K562 (cell line): Measurements from ENCODE around the gene CDKN2C. TPM values are rescaled to one million over a fixed set of nuclear protein-coding genes. Genes with fewer than 3 reads are reported as not detected.

ENCODE experiments used
- ATAC-seq: fragments of 200-7000 bp; cut with Tn5 transposase; 3 replicates; pipeline ENCODE4 v1.9.1; 2020; ENCODE audit warnings: moderate library complexity
- BruUV-seq: library from RNA; stranded (reverse); fragments of 400-500 nt; replicated peaks from 2 replicates; lab custom pipeline; 2021; lab: Mats Ljungman, UMichigan
- CTCF ChIA-PET: fragments of 300-600 bp; formaldehyde crosslinking; extraction: SDS; loops from one replicate; lab custom pipeline; 2021; ENCODE audit warnings: low intra/inter-chr PET ratio; lab: Yijun Ruan, JAX
- POLR2A ChIA-PET: fragments of 300-600, 350-650 bp; sonication (Branson Sonifier 250); formaldehyde crosslinking; extraction: SDS; loops from one replicate; lab custom pipeline; 2021; ENCODE audit warnings: antibody characterized with exemption, inconsistent platforms; lab: Yijun Ruan, JAX
- DNase-seq, 4 experiments: peaks; one replicate each; pipeline versions ENCODE4 v3.0.0 to v3.0.0-alpha.2; 2011 to 2018; ENCODE audit warnings: low spot score in 3 of 4, mixed read lengths in 3 of 4; ENCODE audit errors: extremely low read depth in 1 of 4
- FAIRE-seq: peaks from 2 replicates; lab custom pipeline; 2011; peaks lifted over from hg19 to GRCh38; lab: Jason Lieb, UNC
- H2AFZ ChIP-seq: 2 replicates; pipeline ENCODE4 v1.6.0; 2011; ENCODE audit warnings: low read depth, low read length, control low read depth, inconsistent platforms
- H3K27ac ChIP-seq: fragments of 200-600 bp; 3 replicates; pipeline ENCODE4 v1.8.0; 2011; ENCODE audit warnings: low read depth, mild to moderate bottlenecking, control low read depth, inconsistent platforms, low read length, moderate library complexity, mixed read lengths; ENCODE audit errors: extremely low read depth
- H3K27me3 ChIP-seq, 2 experiments: fragments of 300-600 bp in 1 of 2; 2 replicates in 1 of 2; 3 replicates in 1 of 2; pipeline versions ENCODE4 v1.6.0 to v1.8.0; 2011; ENCODE audit warnings: inconsistent platforms in 2 of 2, low read length in 2 of 2, mild to moderate bottlenecking in 1 of 2, mixed read lengths in 1 of 2, moderate library complexity in 1 of 2; ENCODE audit not compliant: control insufficient read depth in 2 of 2, insufficient read depth in 2 of 2
- H3K36me3 ChIP-seq: fragments of 300-600 bp; 3 replicates; pipeline ENCODE4 v1.8.0; 2011; ENCODE audit warnings: mild to moderate bottlenecking, low read length, inconsistent platforms; ENCODE audit not compliant: control insufficient read depth, insufficient read depth
- H3K4me1 ChIP-seq, 2 experiments: fragments of 200-600 bp in 1 of 2; replicated peaks in 1 of 2; 2 replicates in 1 of 2; 3 replicates in 1 of 2; pipeline versions ENCODE4 v1.5.1 to v1.8.0; 2011; ENCODE audit warnings: inconsistent platforms in 2 of 2, low read length in 2 of 2, mild to moderate bottlenecking in 1 of 2, mixed read lengths in 1 of 2, moderate library complexity in 1 of 2; ENCODE audit not compliant: control insufficient read depth in 2 of 2, insufficient read depth in 2 of 2
- H3K4me2 ChIP-seq: 2 replicates; pipeline ENCODE4 v1.6.1; 2011; ENCODE audit warnings: low read length, control low read depth, inconsistent platforms, mixed read lengths; ENCODE audit not compliant: insufficient read depth
- H3K4me3 ChIP-seq: fragments of 200-600 bp; sonication (generic), shearing (Covaris generic); 2 replicates; pipeline ENCODE4 v1.5.1; 2016; ENCODE audit warnings: control low read depth, inconsistent platforms
- H3K79me2 ChIP-seq: fragments of 200-600 bp; 3 replicates; pipeline ENCODE4 v1.8.0; 2011; ENCODE audit warnings: low read length, inconsistent platforms; ENCODE audit not compliant: control insufficient read depth, insufficient read depth
- H3K9ac ChIP-seq, 2 experiments: 2 replicates each; pipeline versions ENCODE4 v1.6.0 to v1.6.1; 2011; ENCODE audit warnings: low read depth in 2 of 2, low read length in 2 of 2, control low read depth in 1 of 2, inconsistent platforms in 1 of 2, mild to moderate bottlenecking in 1 of 2, mixed read lengths in 1 of 2; ENCODE audit not compliant: insufficient read depth in 1 of 2
- H3K9me1 ChIP-seq: one replicate; pipeline ENCODE4 v1.6.0; 2011; ENCODE audit warnings: inconsistent platforms, mild to moderate bottlenecking, low read length, moderate library complexity; ENCODE audit not compliant: control insufficient read depth, insufficient read depth
- H3K9me3 ChIP-seq: replicated peaks from 2 replicates; pipeline ENCODE4 v1.5.1; 2011; ENCODE audit warnings: low read depth, low read length, inconsistent platforms; ENCODE audit not compliant: control insufficient read depth, insufficient read depth
- H4K20me1 ChIP-seq: replicated peaks from 2 replicates; pipeline ENCODE4 v1.6.1; 2011; ENCODE audit warnings: low read length, inconsistent platforms, mixed read lengths; ENCODE audit not compliant: control insufficient read depth, insufficient read depth
- PBX2 ChIP-seq, 2 experiments: IDR thresholded peaks in 1 of 2; conservative IDR thresholded peaks in 1 of 2; 2 replicates each; pipeline ENCODE4 v1.6.1; 2016; ENCODE audit warnings: low read depth in 2 of 2, mild to moderate bottlenecking in 1 of 2, missing compliant biosample characterization in 1 of 2, missing genetic modification characterization in 1 of 2, moderate library complexity in 1 of 2
- SREBF1 ChIP-seq: fragments of 150-350 bp; IDR thresholded peaks from 2 replicates; pipeline ENCODE4 v1.6.1; 2014; ENCODE audit warnings: antibody characterized with exemption, low read depth, low read length, borderline replicate concordance
- ZNF134 ChIP-seq: fragments of 250-450 bp; sonication (Bioruptor Pico); conservative IDR thresholded peaks from 2 replicates; pipeline ENCODE4 v1.4.0; 2020
- WGBS: fragments of 100-300 bp; shearing (Covaris generic); methylation state at CpG from one replicate; pipeline ENCODE4 v1.1.6; 2016; ENCODE audit warnings: low coverage, mixed read lengths; ENCODE audit not compliant: insufficient coverage; ENCODE audit errors: missing lambda C conversion rate; 5-methylcytosine and 5-hydroxymethylcytosine counted together
- in situ Hi-C: fragments of 300-500 bp; cut with MboI; formaldehyde crosslinking; loops from 4 replicates; pipeline ENCODE4 v1.15.0; 2018; ENCODE audit warnings: inconsistent platforms, mixed read lengths
- intact Hi-C: fragments of 100-400 bp; cut with micrococcal nuclease; formaldehyde crosslinking; loops from 2 replicates; pipeline ENCODE4 v1.14.2; 2022
- polyA plus RNA-seq, 8 experiments: library from polyadenylated mRNA; depleted of rRNA in 4 of 8; stranded (reverse) in 5 of 8; unstranded in 3 of 8; fragments of >200 nt; fragmentation: Nextera tagmentation in 2 of 8; fragmentation: Illumina TruSeq in 1 of 8; extraction: Ambion mirVana in 2 of 8; extraction: Trizol in 1 of 8; gene quantifications; 2 replicates each; pipeline versions ENCODE4 v1.2.1 to v1.2.3, GENCODE V29; 2011 to 2014; ENCODE audit warnings: inconsistent platforms in 1 of 8, missing spikeins in 1 of 8
- total RNA-seq, 7 experiments: library from RNA; depleted of rRNA in 6 of 7; stranded (reverse); fragments of >200 nt in 6 of 7; fragmentation: Illumina TruSeq in 2 of 7; extraction: Trizol in 2 of 7; gene quantifications; 2 replicates each; pipeline versions ENCODE4 v1.2.1 to v1.2.3, GENCODE V29; 2011 to 2021; ENCODE audit warnings: low replicate concordance in 1 of 7

CDKN2C gene
- total and polyA plus RNA-seq, 9 of the 15 experiments (the other 6 are each of a cell fraction or from before 2014, with no cell fraction given): 11.9 to 74.3 (median 45.9) TPM

DNA sequence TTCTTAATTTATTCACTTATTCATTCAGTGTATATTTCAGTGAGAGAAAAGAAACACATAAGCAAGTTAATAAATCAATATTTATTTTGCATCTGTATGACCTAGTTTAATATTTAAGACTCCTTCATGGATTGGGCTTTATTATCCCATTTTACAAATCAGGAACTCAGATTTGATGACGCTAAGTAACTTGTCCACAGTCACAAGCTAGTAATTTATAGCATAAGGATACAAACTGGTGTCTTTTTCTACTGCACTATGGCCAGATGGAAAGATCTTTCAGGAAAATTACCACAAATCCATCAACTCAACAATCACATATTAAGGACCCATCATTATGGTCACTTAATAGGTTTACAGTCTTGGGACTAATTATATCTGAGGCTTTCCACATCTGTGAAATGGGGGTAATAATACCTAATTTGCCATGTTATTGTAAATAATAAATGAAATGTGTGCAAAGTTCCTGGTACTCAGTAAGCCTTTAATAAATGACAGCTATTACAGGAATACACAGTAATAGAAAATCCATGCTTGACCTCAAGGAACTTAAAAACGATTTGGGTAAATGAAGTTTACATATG is 13.3 kb downstream of the CDKN2C start:
- intact Hi-C loops: no loop called here
- no peak for DNase-seq
- Histone ChIP-seq H3K27me3 (no peaks in the 10 kb centered on the region), H3K27ac (no peak overlapping the region), H3K79me2 (peaks cover 41% of the 10 kb centered on the region), H4K20me1 (no peaks in the 10 kb centered on the region), H3K36me3 (no peaks in the 10 kb centered on the region), H2AFZ (no peak overlapping the region), H3K9me1 (no peaks in the 10 kb centered on the region), H3K4me3 (no peak overlapping the region), H3K4me1 (peaks cover under 1 to 4% of the 10 kb centered on the region in 2 experiments; a peak in 3 of 5 replicates), H3K4me2 (no peak overlapping the region), H3K9me3 (no peaks in the 10 kb centered on the region), H3K9ac (no peak overlapping the region)
- TF ChIP-seq SREBF1 (no peak), PBX2 (CRISPR knock-in tag; IDR thresholded peaks at IDR 0.05; ENCODE audit: low read depth) (no peak), PBX2 (tag; conservative IDR thresholded peaks at IDR 0.05; ENCODE audit: low read depth) (0 out of 2 replicates have a peak, but pooled peaks have one; percentile 16), ZNF134 (CRISPR knock-in tag) (no peak)
- POLR2A ChIA-PET: interaction anchor here (1.8 kb wide), 1 partner anchor 13 kb away, joined by 6 read pairs; the partner anchor contains the start of gene CDKN2C
- CTCF ChIA-PET: no interaction called here
- no TSS peak for BruUV-seq
- ATAC-seq: no peak
- WGBS: 34% methylated on average over 2 of the region's 2 CpGs
- FAIRE-seq: no peak
- in situ Hi-C loops: no loop called here
